HG03571 (cell line): ENCODE data around the gene BBX.
"Not testable (repeated sequence)": the region's sequence is repeated elsewhere in the genome, so short reads cannot be mapped to it uniquely, and the experiment has no call there.

ENCODE experiments used
- ATAC-seq: cut with Tn5 transposase; IDR thresholded peaks from one replicate; pipeline ENCODE4 v1.9.1; 2021; ENCODE audit not compliant: unreplicated experiment

Gene BBX

DNA sequence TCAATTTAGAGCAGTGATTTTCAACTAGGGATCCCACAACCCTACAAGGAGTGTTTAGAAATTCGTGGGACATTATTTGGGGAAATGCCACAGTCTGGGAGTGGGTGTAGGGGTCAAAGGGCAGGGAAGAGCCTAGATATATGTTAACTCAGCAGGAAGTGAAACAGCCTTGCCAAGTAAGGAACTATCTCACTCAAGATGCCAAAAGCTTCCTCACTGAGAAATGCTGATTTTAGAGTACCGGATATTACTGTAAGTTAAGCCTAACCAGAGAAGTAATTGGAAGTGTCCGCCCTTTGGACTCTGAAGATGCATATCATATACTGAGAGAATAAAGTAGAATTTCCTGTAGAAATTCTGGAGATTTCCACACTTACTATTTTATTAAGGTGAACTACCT lies 158.6 kb downstream of the BBX start:
- no peak for ATAC-seq

DNA sequence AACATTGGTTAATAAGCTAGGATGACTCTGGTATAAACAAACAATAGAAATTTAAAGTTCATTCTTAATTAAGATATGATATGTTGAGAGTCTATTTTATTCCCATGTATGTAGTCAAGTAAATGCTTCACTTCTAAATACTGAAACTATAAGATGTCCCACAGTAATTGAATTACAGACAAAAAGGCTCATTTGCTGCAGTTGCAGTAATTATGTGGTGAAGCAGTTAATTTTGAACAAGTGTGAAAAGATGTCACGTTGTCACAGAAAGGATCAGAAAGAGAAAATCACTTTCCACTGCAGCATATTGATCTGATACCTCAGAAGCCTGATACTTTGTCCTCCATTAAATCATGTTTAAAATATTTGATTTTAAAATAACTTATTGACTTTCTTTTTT lies 159.8 kb downstream of the BBX start:
- ATAC-seq: no peak

DNA sequence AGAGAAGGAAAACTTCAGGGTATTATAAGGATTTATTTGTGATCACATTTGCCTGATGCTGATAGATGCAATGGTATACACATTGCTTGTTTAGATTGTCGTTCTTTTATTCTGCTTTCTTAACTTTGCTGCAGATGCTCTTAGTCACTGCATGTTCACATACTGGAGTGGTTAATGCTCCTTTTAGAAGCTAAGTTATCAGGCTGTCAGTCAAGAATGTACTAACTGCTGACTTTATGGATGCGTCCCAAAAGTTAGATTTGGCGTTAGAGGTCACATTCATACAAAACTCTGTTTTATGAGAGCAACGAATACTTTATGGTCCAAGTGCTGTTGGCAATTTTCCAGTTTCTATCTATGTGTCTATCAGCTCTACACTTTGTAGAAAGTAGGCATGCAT lies 160.7 kb downstream of the BBX start:
- no peak for ATAC-seq

DNA sequence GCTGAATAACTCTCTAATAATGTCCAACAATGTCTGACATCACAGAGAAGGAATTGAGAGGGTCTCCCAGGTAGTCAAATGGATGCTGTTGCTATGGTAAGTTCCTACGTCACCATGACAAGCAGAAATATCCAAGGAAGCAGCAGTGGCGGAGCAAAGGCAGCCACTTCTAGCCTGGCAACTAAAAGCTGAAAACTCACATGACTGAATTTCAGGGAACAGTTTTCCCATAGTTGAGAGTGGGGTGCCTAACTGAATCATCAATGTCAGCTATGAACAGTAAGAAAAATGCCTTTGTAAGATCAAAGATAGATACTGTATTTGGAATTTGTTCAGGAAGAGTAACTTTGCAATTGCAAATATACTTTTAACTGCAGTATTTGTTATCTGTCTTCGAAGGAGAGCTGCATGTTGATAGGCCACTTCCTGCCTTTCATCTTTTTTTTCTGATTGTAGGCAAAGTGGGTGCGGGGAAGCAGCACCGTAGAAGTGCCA lies 161.7 kb downstream of the BBX start:
- ATAC-seq: no peak

DNA sequence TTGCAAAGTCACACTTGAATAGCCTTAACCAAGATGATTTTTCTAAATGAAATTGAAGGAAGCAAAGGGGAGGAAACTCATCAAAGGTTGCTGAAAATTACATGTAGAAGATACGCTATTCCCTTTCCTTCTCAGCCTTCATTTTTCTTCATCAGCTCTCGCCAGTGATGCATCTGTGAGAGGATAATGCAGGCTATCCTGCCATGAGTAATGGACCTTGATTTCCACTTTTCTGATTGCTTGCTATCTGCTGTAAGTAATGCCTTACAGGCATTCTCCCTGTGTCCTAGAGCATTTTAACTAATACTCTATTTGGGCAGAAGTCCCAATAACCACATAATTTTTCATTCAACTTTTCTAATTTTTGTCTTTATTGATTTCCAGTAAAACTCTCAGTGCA lies 162.6 kb downstream of the BBX start:
- ATAC-seq: no peak

DNA sequence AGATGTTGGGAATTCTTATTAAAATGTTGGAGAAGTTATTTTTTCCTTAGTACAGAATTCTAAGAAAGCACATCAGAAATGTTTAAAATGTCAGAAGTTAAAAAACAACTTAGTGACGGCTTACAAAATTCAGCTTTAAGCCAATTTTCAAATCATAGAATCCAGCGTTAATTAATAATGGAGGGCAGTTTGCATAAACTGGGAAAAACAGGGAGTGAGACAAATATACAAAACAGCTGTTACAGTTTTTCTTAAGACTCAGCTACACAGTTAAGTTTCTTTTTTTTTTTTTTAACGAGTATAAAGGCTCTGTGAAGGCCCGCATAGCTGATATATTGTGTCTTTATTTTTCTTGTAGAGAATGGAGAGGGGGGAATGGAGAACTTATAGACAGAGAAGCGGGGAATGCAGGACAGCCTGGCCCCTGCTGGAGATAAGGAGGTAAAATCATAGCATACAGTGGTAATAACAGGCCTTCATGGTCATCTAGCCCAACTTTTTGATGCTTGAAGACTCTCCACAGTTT lies 164.4 kb downstream of the BBX start:
- no peak for ATAC-seq

DNA sequence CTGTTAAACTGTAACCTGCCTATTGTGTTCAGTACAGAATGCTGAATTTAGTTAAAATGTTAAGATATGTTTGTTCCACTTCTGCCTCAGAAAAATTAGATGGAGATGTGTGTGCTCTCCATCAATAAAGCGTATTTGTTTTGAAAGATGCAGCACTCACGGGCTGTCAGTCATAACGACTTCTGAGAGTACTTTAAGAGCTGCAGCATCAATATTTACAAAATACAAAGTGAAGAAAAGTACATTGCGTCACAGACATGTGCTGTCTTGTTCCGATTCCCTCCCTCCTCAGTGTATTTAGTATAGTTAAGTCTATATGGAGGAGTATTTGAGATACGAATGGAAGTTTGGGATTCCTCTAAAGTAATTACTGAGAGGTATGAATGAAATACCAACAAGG lies 166.6 kb downstream of the BBX start:
- no peak for ATAC-seq

DNA sequence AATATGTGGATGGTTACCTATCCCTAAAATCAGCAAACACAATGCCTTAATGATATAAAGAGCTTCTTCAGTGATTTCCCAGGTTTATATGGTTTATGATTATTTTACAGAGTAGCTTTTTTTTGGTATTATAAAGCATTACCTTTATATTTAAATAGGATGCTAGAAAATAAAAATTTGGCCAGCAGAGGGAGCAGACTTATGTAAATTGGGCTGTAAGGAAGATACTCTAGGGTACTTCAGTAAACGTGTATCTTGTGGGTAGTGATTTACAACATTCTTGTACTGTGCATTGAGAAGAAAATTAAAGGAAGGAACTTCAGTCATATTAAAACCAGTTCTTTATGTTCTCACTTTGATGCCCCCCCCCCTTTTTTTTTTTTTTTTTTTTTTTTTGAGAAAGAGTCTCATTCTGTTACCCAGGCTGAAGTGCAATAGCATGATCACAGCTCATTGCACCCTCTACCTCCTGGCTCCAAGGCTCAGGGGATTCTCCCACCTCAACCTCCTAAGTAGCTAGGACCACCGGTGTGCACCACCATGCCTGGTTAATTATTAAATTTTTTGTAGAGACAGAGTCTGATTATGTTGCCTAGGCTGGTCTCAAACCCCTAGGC lies 167.9 kb downstream of the BBX start:
- peak; percentile 80 for ATAC-seq

DNA sequence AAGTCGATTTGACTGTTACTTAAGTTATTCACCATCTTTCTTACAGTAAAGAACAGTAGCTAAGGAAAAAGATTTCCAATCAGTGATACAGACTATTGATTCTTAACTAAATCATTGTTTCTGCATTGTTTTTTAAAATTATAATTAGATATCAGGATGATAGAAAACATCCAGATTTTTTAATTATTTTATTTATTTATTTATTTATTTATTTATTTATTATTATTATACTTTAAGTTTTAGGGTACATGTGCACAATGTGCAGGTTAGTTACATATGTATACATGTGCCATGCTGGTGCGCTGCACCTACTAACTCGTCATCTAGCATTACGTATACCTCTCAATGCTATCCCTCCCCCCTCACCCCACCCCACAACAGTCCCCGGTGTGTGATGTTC lies 169.2 kb downstream of the BBX start:
- ATAC-seq: not testable (repeated sequence)

DNA sequence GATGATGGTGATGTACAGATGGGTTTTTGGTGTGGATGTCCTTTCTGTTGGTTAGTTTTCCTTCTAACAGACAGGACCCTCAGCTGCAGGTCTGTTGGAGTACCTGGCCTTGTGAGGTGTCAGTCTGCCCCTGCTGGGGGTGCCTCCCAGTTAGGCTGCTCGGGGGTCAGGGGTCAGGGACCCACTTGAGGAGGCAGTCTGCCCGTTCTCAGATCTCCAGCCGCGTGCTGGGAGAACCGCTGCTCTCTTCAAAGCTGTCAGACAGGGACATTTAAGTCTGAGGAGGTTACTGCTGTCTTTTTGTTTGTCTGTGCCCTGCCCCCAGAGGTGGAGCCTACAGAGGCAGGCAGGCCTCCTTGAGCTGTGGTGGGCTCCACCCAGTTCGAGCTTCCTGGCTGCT lies 174.6 kb downstream of the BBX start:
- not testable (repeated sequence) for ATAC-seq

DNA sequence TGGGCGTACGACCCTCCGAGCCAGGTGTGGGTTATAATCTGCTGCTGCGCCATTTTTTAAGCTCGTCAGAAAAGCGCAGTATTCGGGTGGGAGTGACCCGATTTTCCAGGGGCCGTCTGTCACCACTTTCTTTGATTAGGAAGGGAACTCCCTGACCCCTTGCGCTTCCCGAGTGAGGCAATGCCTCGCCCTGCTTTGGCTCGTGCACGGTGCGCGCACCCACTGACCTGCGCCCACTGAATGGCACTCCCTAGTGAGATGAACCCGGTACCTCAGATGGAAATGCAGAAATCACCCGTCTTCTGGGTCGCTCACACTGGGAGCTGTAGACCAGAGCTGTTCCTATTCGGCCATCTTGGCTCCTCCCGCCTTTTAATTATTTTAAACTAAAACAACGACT lies 175.1 kb downstream of the BBX start:
- not testable (repeated sequence) for ATAC-seq

DNA sequence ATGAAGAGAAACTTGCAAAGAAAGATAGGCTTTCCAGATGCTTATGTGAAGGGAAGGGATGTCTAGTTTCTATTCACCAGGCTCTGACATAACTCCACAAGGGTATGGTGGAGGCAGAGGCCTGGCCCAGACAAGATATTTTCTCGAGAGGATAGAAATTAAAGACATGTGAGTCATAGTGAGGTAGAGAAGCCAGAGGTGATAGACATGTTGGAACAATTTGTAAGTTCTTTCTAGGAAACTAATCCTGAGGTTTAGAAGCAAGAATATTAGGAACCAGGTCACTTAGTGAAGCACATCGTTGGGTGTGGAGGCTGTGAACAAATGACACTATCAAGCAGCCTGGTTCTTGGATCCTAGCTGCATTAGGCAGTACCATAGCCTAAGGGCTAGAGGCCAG lies 176.9 kb downstream of the BBX start:
- no peak for ATAC-seq

DNA sequence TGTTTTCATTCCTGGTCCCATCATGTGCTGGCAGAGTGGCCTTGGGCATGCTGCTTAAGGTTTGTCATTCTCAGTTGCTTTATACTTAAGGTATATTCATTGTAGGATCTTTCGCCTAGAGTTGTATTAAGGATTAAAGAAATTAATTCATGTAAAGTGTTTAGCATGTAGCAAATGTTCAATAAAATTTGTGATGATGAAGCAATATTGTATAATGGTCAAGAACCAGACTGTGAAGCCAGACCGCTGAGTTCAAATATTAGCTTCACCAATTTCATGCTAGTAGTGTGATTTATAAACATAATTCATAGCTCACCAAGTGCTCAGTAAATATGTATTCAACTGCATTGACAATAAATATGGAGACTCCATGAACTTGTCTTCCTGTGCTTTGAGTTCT lies 178.5 kb downstream of the BBX start:
- ATAC-seq: no peak

DNA sequence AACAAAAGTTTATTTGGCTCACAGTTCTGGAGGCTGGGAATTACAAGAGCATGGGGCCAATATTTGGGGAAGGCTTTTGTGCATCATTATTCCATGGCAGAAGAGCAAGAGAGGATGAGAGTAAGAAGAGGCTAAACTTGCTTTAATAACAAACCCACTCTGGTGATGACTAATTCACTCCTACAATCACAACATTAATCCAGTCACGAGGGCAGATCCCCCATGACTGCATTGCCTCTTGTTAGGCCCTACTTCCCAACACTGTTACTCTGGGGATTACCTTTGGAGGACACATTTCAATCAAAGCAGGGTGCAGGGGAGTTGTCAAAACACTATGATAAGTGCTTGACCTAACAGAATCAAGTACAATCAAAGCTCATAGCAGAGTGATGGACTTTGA lies 181.7 kb downstream of the BBX start:
- ATAC-seq: no peak

DNA sequence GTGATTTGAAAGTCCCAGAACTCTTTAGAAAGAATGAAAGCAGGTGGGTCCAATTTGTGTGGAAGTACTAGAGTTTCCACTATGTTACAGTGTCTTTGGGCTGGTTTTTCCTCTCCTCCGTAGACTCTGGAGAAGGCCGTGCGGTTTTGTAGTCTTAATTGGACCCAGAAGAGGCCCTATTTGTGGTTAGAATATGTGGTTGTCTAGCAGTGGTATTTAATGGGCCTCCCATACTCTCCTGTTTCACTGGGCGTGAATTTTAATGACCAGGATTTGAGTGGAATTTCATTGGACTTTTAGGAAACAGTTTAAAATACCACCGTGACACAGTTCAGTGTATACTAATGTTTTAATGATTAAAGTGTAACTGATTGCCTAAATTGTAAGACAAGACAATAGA lies 182.3 kb downstream of the BBX start:
- ATAC-seq: no peak

DNA sequence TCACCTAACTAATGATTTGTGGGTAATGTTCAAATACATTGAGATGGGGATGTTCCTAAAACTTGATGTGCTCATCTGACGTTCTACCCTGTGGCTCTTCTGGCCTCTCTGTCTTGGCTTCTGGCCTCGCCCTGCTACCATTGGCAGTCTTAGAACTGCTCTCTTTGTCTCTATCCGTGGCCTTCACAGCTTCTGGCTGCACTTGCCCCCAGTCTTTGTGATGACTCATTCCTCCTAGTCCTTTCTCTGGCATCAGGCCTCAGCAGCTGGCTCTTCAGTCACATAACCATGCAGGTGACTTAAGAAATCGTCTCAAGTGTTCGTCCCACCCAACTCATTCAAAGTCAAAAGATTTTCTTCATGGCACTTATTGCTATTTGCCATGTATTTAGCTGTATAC lies 188.1 kb downstream of the BBX start:
- no peak for ATAC-seq

DNA sequence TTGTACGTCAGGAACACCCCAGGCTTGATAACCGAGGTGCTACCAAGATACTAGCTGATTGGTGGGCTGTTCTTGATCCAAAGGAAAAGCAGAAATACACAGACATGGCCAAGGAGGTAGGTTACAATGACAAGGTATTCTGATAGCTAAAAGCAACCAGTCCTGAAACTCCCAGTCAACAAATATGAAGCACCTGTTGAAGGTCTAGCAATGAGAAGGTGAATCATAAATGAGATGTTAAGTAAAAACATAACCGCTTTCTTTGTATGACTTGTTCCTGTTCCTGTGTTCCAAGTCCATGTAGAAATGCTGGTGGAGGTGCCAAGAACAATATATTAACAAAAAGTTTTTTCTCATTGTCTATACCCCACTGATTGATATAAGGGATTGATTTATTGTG lies 194.0 kb downstream of the BBX start:
- no peak for ATAC-seq

DNA sequence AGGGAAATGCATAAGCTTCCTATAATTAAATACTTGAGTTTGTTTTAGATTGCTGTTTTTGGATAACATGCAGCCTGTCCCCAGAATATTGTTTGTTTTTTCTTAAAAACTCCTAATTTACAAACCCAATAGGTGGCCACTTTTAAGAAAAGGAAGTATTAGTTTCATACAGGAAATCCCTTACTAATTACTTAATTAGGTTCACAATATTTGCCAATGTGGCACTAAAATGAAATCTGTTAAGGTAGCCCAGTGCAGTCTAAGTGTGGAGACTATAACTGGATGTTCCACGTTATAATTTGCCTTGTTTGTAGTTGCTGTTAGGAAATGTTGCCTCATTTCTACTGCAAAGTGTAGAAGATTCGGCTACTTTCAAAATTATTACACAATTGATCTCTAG lies 195.8 kb downstream of the BBX start:
- ATAC-seq: no peak

DNA sequence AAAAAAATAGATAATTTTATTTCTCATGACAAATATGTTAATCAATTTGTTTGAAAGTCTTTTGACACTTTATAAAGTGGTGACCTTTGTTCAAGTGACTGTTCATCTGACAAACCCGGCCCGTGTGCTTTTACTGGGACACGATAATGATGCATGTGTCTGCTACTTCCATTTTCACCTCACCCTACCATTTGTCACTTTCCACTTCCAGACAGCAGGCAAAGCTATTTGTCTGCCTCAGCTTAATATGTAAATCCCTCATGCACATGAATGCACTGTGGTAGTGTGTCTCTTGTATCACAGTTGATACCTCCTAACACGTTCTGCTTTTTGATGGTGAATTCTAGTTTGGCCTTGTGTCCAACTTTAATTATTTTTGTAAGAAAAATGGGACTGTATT lies 204.3 kb downstream of the BBX start:
- ATAC-seq: no peak

DNA sequence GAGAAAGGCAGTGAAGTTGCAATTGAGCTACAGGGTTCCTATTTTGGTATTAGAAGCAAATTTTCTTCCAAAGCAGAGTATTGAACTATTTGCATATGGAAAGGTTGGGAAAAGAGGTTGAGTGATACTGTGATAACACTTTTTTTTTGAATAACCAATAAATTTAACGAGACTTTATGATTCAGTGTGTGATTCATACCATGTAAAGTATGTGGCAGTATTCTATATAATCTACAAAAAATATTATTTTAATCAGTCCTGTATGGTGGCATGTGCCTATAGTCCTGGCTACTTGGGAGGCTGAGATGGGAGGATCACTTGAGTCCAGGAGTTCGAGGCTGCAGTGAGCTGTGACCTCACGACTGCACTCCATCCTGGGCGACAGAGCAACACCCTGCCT lies 206.9 kb downstream of the BBX start:
- ATAC-seq: no peak

DNA sequence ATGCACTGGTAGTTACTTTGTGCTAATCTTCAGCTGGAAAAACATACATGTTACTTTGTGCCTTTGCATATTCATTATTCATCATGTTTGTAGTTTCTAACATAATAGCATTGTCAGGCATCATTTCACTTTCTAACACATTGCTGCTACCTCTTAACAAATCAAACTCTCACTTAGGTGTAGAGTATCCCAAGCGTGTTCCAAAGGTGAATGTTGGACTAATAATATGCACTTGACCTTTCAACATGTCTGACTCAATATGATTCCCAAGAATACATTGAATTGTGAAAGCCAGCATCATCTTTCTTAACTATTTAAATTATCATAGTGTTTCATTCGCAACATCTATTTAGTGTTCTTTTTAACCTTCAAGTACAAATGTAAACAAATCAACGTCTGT lies 211.6 kb downstream of the BBX start:
- no peak for ATAC-seq

DNA sequence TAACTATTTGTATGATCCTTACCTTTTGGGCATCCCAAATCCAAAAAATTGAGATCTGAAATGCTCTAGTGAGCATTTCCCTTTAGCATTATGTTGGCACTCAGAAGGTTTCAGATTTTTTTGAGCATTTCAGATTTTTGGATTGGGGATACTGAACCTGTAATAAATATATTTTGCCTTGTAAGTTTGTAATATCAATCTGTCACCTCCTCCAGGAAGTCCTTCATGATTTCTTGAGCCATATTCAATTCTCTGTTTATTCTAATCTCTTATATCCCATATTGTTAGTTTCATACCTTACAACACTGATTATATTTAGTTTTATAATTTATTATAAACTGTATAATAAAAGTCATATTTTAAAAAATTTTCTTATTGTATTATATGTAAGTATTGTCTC lies 215.2 kb downstream of the BBX start:
- ATAC-seq: no peak

DNA sequence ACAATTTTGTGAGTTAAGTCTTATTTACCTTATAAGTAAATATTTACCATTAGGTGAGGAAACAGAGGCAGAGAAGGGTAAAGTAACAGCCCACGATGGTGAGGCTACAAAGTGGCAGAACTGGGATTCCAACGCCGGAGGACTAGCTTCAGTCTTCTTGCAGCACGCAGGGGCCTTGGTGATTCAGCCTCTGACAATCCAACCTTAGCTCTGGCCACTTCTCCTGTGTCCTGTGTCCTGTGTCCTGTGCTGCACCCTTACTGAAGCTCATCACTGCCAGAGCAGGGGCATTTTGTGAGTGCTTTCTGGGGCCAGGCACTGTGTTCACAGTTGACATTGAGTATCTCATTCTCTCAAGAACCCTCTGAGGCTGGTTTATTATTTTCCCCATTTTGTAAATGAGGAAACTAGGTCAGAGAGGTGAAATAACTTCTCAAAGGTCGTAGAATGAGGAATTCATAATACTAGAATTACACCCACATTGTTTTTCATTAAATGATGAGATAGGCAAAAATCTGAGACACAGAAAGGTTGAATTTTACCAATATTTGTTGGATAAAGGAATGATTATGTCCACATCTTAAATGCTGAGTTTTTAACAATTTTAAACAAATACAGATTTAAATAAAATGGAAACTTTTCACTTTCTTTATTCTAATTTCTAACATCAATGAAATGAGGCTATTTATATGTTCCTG lies 215.9 kb downstream of the BBX start:
- no peak for ATAC-seq
